HG02571 (cell line): ENCODE data around the gene HTATSF1.
A peak's percentile ranks its signal among the peaks of the same experiment; 100 is the strongest.

Experiments
- ATAC-seq: cut with Tn5 transposase; IDR thresholded peaks from one replicate; pipeline ENCODE4 v1.9.1; 2021; ENCODE audit warnings: mild to moderate bottlenecking, moderate library complexity; ENCODE audit not compliant: unreplicated experiment

Gene HTATSF1

GRCh38 chrX:136497556-136498052 lies at the start of gene HTATSF1:
Gene HTATSF1 (plus strand): TSS chrX:136497592. CDS start chrX:136497685, 93 bp downstream.
- ATAC-seq = peak; percentile 21

GRCh38 chrX:136447968-136448367 lies 49.4 kb upstream of the HTATSF1 start:
- ATAC-seq = no peak

GRCh38 chrX:136450050-136450830 lies 47.2 kb upstream of the HTATSF1 start:
- no peak for ATAC-seq

- no peak for ATAC-seq
These were observed 44.8 kb upstream of the HTATSF1 start for GRCh38 chrX:136452614-136453013.

- no peak for ATAC-seq
These were observed 44.3 kb upstream of the HTATSF1 start for GRCh38 chrX:136453114-136453513.

GRCh38 chrX:136453771-136454170 lies 43.6 kb upstream of the HTATSF1 start:
- ATAC-seq = no peak

GRCh38 chrX:136456133-136456532 lies 41.3 kb upstream of the HTATSF1 start:
- ATAC-seq = no peak

GRCh38 chrX:136457303-136457917 lies 40.0 kb upstream of the HTATSF1 start:
- ATAC-seq = no peak

GRCh38 chrX:136464589-136464988 lies 32.8 kb upstream of the HTATSF1 start:
- no peak for ATAC-seq

- no peak for ATAC-seq
These were observed 30.1 kb upstream of the HTATSF1 start for GRCh38 chrX:136467303-136467702.

- no peak for ATAC-seq
These were observed 28.8 kb upstream of the HTATSF1 start for GRCh38 chrX:136468391-136469103.

- ATAC-seq = no peak
These were observed 23.7 kb upstream of the HTATSF1 start for GRCh38 chrX:136473663-136474062.

GRCh38 chrX:136475236-136475635 lies 22.2 kb upstream of the HTATSF1 start:
- ATAC-seq = no peak

GRCh38 chrX:136476501-136476900 lies 20.9 kb upstream of the HTATSF1 start:
- no peak for ATAC-seq

GRCh38 chrX:136477026-136477425 lies 20.4 kb upstream of the HTATSF1 start:
- no peak for ATAC-seq

- no peak for ATAC-seq
These were observed 17.0 kb upstream of the HTATSF1 start for GRCh38 chrX:136480383-136480782.

GRCh38 chrX:136487647-136488046 lies 9.7 kb upstream of the HTATSF1 start, which contains the start of gene BRS3:
Gene BRS3 (plus strand): TSS chrX:136487947. CDS start chrX:136488115, 168 bp downstream.
- no peak for ATAC-seq

GRCh38 chrX:136488706-136489105 lies 8.7 kb upstream of the HTATSF1 start:
- no peak for ATAC-seq

GRCh38 chrX:136491832-136492231 lies 5.6 kb upstream of the HTATSF1 start:
- no peak for ATAC-seq

GRCh38 chrX:136493011-136493410 lies 4.4 kb upstream of the HTATSF1 start:
- ATAC-seq = no peak

- no peak for ATAC-seq
These were observed 2.3 kb upstream of the HTATSF1 start for GRCh38 chrX:136495043-136495442.
